NOMO-1 (cell line): ENCODE data around the gene CDK5RAP2.

ENCODE experiments used
- DNase-seq, 2 experiments: peaks; one replicate each; lab custom pipeline; 2025; ENCODE audit not compliant: unreplicated experiment in 2 of 2; lab: John Stamatoyannopoulos, UW

The CDK5RAP2 gene

GRCh38 chr9:120441426-120442307 lies 138.3 kb downstream of the CDK5RAP2 start:
- DNase-seq, result no peak

- no peak for DNase-seq
Measured at GRCh38 chr9:120440791-120441190, 139.2 kb downstream of the CDK5RAP2 start.

- DNase-seq, result no peak
Measured at GRCh38 chr9:120439926-120440325, 140.0 kb downstream of the CDK5RAP2 start.

- no peak for DNase-seq
Measured at GRCh38 chr9:120438836-120439546, 141.0 kb downstream of the CDK5RAP2 start.

GRCh38 chr9:120438111-120438510 lies 141.9 kb downstream of the CDK5RAP2 start:
- DNase-seq, result peak in 1 of 2 experiments; percentile 7

GRCh38 chr9:120436983-120437475 lies 142.9 kb downstream of the CDK5RAP2 start:
- peak in 1 of 2 experiments; percentile 55 for DNase-seq

- DNase-seq, result no peak
Measured at GRCh38 chr9:120436446-120436845, 143.5 kb downstream of the CDK5RAP2 start.

GRCh38 chr9:120435091-120435490 lies 144.9 kb downstream of the CDK5RAP2 start:
- no peak for DNase-seq

- DNase-seq, result no peak
Measured at GRCh38 chr9:120434532-120434931, 145.4 kb downstream of the CDK5RAP2 start.

GRCh38 chr9:120433701-120434100 lies 146.3 kb downstream of the CDK5RAP2 start:
- DNase-seq, result no peak

GRCh38 chr9:120432600-120432999 lies 147.4 kb downstream of the CDK5RAP2 start:
- no peak for DNase-seq

GRCh38 chr9:120431268-120431667 lies 148.7 kb downstream of the CDK5RAP2 start:
- peak in 1 of 2 experiments; percentile 56 for DNase-seq

- DNase-seq, result no peak
Measured at GRCh38 chr9:120424248-120424647, 155.7 kb downstream of the CDK5RAP2 start.

GRCh38 chr9:120423812-120424211 lies 156.2 kb downstream of the CDK5RAP2 start:
- no peak for DNase-seq

- no peak for DNase-seq
Measured at GRCh38 chr9:120421977-120422376, 158.0 kb downstream of the CDK5RAP2 start.

- DNase-seq, result no peak
Measured at GRCh38 chr9:120418315-120418714, 161.7 kb downstream of the CDK5RAP2 start.

- no peak for DNase-seq
Measured at GRCh38 chr9:120416781-120417427, 163.1 kb downstream of the CDK5RAP2 start.

GRCh38 chr9:120413121-120414048 lies 166.6 kb downstream of the CDK5RAP2 start:
- DNase-seq, result no peak

- no peak for DNase-seq
Measured at GRCh38 chr9:120412425-120412951, 167.5 kb downstream of the CDK5RAP2 start.
